ENCODE data around the gene ATE1.
"Not testable (repeated sequence)": the region's sequence is repeated elsewhere in the genome, so short reads cannot be mapped to it uniquely, and the experiment has no call there.

ATE1 gene

DNA sequence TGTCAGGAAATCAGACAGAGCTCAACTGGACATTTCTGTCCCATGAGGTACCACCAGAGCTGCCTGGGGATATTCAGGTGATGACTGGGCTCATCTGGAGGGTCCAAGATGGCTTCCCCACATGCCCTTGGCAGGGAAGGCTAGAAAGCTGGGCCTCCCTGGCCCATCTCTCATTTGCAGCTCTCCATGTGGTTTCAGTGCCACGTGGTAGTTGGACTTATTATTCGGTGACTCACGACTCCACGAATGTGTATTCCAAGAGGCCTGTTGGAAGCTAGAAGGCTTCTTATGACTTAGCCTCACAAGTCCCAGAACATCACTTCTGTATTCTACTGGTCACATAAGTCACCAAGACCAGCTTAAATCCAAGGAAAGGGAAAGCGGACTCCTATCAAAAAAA lies 24.4 kb upstream of the ATE1 start:
- Histone ChIP-seq H3K9ac (ENCODE audit: low read length) (no peak overlapping the region), H3K36me3 (ENCODE audit: control insufficient read depth, low read depth, low read length) (peaks cover 13% of the 10 kb centered on the region), H3K27me3 (ENCODE audit: control insufficient read depth, insufficient read depth, low read length) (no peaks in the 10 kb centered on the region), H3K4me1 (ENCODE audit: control insufficient read depth, low read depth, low read length) (no peaks in the 10 kb centered on the region), H3K27ac (ENCODE audit: low read length) (no peak overlapping the region), H3K4me3 (ENCODE audit: low read length) (no peak overlapping the region), H3K9me3 (ENCODE audit: control insufficient read depth, low read depth, low read length) (no peaks in the 10 kb centered on the region)

DNA sequence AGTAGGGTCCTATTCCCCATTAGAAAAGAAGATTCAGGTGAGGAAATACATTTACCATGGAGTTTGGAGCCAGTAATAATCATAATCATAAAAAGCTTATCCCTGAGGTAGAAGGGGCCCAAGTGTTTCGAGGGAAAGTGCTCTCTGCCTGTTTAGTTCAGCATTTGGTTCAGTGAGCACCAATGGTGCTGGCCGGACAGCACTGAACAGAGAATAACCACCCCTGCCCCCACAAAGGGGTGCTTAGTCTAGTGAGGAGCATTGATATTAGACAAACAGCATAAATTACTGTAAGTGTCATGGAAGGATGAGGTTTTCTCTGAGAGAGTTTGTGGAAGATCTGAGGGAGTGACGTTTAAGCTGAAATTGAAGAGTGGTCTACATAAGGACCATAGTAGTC lies 21.6 kb upstream of the ATE1 start:
- Histone ChIP-seq H3K9ac (ENCODE audit: low read length) (no peak overlapping the region), H3K4me1 (ENCODE audit: control insufficient read depth, low read depth, low read length) (no peaks in the 10 kb centered on the region), H3K36me3 (ENCODE audit: control insufficient read depth, low read depth, low read length) (no peaks in the 10 kb centered on the region), H3K4me3 (ENCODE audit: low read length) (no peak overlapping the region), H3K9me3 (ENCODE audit: control insufficient read depth, low read depth, low read length) (no peaks in the 10 kb centered on the region), H3K27me3 (ENCODE audit: control insufficient read depth, insufficient read depth, low read length) (no peaks in the 10 kb centered on the region), H3K27ac (ENCODE audit: low read length) (no peak overlapping the region)

DNA sequence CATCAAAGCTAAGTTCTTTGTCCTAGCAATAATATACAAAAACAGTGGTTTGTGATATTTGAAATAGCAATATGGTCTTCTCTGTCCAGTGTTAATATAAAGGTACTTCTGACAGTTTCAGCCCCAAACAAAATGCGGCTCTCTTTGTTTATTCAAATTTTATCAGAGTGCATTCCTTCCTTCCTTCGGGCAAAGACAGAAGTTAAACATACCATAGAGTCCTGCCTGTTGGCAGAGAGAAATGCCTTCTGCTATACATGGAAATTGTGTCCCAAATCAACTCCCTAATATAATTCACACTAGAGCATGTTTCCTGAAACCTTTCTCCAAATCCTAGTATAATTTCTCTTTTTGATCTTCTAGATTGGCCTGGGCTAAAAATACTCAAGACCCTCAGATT lies 21.2 kb upstream of the ATE1 start:
- H3K9me3 ChIP-seq (ENCODE audit: control insufficient read depth, low read depth, low read length): no peaks in the 10 kb centered on the region
- H3K4me3 ChIP-seq (ENCODE audit: low read length): no peak overlapping the region
- H3K9ac ChIP-seq (ENCODE audit: low read length): no peak overlapping the region
- H3K4me1 ChIP-seq (ENCODE audit: control insufficient read depth, low read depth, low read length): no peaks in the 10 kb centered on the region
- no peaks in the 10 kb centered on the region for H3K27me3 ChIP-seq (ENCODE audit: control insufficient read depth, insufficient read depth, low read length)
- no peak overlapping the region for H3K27ac ChIP-seq (ENCODE audit: low read length)
- H3K36me3 ChIP-seq (ENCODE audit: control insufficient read depth, low read depth, low read length): no peaks in the 10 kb centered on the region

DNA sequence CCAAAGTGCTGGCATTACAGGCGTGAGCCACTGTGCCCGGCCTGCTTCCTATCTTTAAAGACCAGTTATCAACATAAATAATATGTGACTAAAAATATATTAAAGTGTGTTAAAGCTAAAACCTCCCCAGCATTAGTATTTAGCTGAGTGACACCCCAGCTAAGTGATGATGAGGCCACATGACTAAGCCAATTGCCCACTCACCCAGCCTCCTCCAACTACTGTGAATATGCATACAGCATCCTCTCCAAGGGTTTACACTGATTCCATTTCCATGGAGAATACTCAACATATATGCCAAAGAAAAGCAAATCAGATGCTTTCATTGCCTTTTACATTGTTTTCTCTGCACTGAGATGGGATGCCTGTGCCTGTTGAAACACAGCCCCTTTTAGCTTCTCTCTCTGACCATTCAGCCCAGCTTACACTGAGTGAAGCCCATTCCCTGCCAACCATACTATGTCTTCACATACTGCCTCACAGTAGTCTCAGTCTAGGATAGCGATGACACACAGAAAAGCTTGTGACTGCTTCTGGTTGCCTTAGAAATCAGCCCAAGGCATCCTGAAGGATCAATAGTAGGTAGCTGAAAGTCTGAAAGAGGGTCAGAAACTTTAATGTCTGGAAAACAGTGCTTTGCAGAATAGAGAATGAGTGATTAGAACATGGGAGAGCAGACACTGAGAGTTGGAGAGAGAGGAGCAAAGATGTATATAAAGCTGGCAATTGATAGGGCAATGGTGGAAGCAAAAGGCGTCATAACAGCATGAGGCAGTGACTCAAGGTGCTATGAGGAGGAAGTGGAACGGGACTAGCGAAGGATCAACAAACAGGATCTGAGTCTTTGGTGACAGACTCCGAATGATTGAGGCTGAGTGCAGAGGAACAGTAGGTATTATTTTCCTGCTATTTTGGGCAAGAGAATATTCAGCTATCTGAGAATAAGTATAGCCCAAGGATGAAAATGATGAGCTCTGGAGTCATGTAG lies 19.8 kb upstream of the ATE1 start:
- H3K27ac ChIP-seq (ENCODE audit: low read length): no peak overlapping the region
- no peaks in the 10 kb centered on the region for H3K9me3 ChIP-seq (ENCODE audit: control insufficient read depth, low read depth, low read length)
- no peak overlapping the region for H3K4me3 ChIP-seq (ENCODE audit: low read length)
- no peaks in the 10 kb centered on the region for H3K36me3 ChIP-seq (ENCODE audit: control insufficient read depth, low read depth, low read length)
- no peak overlapping the region for H3K9ac ChIP-seq (ENCODE audit: low read length)
- no peaks in the 10 kb centered on the region for H3K27me3 ChIP-seq (ENCODE audit: control insufficient read depth, insufficient read depth, low read length)
- no peaks in the 10 kb centered on the region for H3K4me1 ChIP-seq (ENCODE audit: control insufficient read depth, low read depth, low read length)

DNA sequence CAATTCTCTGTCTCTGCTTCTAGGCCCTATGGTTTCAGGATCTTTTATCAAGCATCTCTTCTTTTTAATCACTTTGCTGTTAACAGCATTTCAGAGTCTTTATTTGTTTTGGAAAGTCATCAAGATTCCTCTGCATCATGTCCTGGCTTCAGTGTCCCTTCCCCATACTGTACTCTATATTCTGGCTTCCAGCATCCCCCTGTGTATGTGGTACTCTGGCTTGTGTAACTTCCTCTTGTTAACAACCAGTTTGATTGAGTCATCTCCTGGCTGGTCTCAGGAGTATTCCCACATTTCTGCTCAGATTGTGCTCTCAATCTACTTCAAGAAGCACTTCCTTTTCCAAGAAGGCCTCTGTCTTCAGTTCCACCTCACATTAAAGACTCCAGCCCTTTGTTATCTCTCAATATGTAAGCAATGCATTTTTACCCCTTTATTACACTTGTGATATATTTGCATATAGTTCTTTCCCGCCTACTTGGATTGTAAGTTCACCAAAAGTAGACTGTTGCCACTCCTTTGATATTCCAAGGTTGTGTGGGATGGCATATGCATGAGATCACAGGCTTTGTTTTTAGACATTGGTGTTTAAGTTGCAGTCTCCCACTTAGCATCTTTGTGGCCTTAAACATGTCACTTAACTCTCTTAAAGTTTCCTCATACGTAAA lies 15.1 kb upstream of the ATE1 start:
- H3K36me3 ChIP-seq (ENCODE audit: control insufficient read depth, low read depth, low read length): no peaks in the 10 kb centered on the region
- no peak overlapping the region for H3K4me3 ChIP-seq (ENCODE audit: low read length)

DNA sequence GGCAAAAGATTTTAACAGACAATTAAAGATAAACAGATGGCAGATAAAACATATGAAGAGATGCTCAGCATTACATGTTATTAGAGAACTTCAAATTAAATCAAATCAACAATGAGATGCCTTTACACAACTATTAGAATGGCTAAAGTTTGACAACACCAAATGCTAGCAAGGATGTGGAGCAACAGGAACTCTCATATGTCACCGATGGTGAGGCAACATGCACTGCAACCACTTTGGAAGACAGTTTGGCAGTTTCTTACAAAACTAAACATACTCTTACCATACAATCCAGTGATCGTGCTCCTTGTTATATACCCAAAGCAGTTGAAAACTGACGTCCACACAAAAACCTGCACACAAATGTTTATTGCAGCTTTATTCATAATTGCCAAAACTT lies 13.7 kb upstream of the ATE1 start:
- Histone ChIP-seq H3K9me3 (ENCODE audit: control insufficient read depth, low read depth, low read length) (no peaks in the 10 kb centered on the region), H3K4me3 (ENCODE audit: low read length) (no peak overlapping the region), H3K27ac (ENCODE audit: low read length) (no peak overlapping the region), H3K9ac (ENCODE audit: low read length) (no peak overlapping the region), H3K36me3 (ENCODE audit: control insufficient read depth, low read depth, low read length) (no peaks in the 10 kb centered on the region), H3K27me3 (ENCODE audit: control insufficient read depth, insufficient read depth, low read length) (no peaks in the 10 kb centered on the region), H3K4me1 (ENCODE audit: control insufficient read depth, low read depth, low read length) (no peaks in the 10 kb centered on the region)

More for the DNA sequence above, 15.1 kb upstream of the ATE1 start:
- Histone ChIP-seq H3K27me3 (ENCODE audit: control insufficient read depth, insufficient read depth, low read length) (no peaks in the 10 kb centered on the region), H3K9ac (ENCODE audit: low read length) (no peak overlapping the region), H3K4me1 (ENCODE audit: control insufficient read depth, low read depth, low read length) (no peaks in the 10 kb centered on the region), H3K9me3 (ENCODE audit: control insufficient read depth, low read depth, low read length) (no peaks in the 10 kb centered on the region), H3K27ac (ENCODE audit: low read length) (no peak overlapping the region)

DNA sequence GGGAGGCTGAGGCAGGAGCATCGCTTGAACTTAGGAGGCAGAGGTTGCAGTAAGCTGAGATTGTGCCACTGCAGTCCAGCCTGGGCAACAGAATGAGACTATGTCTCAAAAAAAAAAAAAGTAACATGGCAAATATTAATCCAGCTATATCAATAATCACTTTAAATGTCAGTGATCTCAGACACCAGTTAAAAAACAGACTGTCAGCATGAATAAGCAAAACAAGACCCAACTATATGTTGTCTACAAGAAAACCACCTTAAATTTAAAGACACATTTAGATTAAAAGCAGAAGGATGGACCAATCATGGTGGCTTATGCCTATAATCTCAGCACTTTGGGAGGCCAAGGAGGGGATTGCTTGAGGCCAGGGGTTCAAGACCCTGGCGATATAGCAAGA lies 8.5 kb upstream of the ATE1 start:
- Histone ChIP-seq H3K27me3 (ENCODE audit: control insufficient read depth, insufficient read depth, low read length) (no peaks in the 10 kb centered on the region), H3K36me3 (ENCODE audit: control insufficient read depth, low read depth, low read length) (no peaks in the 10 kb centered on the region), H3K4me3 (ENCODE audit: low read length) (no peak overlapping the region), H3K27ac (ENCODE audit: low read length) (no peak overlapping the region), H3K9me3 (ENCODE audit: control insufficient read depth, low read depth, low read length) (no peaks in the 10 kb centered on the region), H3K9ac (ENCODE audit: low read length) (no peak overlapping the region), H3K4me1 (ENCODE audit: control insufficient read depth, low read depth, low read length) (no peaks in the 10 kb centered on the region)

DNA sequence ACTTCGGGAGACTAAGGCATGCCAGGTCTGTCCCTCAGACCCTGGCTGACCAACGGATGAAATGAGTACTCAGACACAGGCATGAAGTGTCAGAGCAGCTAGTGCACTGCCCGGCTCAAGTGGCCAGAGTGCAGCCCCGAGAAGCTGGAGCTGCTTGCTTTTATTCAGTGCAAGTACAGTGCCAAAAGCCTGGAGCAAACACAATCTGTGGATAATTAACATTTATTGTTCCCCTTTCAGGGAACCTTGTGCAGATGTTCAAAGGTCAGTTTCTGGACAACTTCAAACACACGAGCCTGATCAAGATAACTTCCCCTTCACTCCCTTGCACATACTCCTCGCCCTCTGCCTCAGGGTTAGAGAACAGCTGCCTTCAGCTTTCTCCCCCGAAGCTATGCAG lies 7.9 kb upstream of the ATE1 start:
- Histone ChIP-seq H3K4me3 (ENCODE audit: low read length) (no peak overlapping the region), H3K36me3 (ENCODE audit: control insufficient read depth, low read depth, low read length) (no peaks in the 10 kb centered on the region), H3K4me1 (ENCODE audit: control insufficient read depth, low read depth, low read length) (no peaks in the 10 kb centered on the region), H3K9ac (ENCODE audit: low read length) (no peak overlapping the region), H3K9me3 (ENCODE audit: control insufficient read depth, low read depth, low read length) (no peaks in the 10 kb centered on the region), H3K27me3 (ENCODE audit: control insufficient read depth, insufficient read depth, low read length) (no peaks in the 10 kb centered on the region), H3K27ac (ENCODE audit: low read length) (no peak overlapping the region)

DNA sequence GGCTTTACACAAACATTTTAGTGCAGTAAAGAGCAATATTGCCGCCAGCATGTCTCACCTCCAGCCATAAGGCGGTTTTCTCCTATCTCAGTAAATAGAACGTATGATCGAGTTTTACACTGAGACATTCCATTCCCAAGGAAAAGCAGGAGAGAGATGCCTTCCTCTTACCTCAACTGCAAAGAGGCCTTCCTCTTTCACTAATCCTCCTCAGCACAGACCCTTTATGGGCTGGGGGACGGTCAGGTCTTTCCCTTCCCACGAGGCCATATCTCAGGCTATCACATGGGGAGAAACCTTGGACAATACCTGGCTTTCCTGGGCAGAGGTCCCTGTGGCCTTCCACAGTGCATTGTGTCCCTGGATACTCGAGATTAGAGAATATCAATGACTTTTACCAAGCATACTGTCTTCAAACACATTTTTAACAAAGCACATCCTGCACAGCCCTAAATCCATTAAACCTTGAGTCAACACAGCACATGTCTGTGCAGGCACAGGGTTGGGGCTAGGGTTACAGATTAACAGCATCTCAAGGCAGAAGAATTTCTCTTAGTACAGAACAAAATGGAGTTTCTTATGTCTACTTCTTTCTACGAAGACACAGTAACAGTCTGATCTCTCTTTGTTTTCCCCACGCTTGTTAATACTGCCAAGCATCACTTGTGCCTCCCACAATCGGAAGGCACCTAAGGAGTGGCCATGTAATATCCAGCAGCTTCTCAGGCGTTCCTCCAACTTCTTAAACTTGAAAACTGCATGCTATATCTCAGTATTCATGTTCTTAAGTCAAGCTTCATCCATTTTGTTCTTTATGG lies 2.6 kb upstream of the ATE1 start:
- H3K4me1 ChIP-seq (ENCODE audit: control insufficient read depth, low read depth, low read length); H3K36me3 ChIP-seq (ENCODE audit: control insufficient read depth, low read depth, low read length); H3K27me3 ChIP-seq (ENCODE audit: control insufficient read depth, insufficient read depth, low read length); H3K4me3 ChIP-seq (ENCODE audit: low read length); H3K27ac ChIP-seq (ENCODE audit: low read length); H3K9ac ChIP-seq (ENCODE audit: low read length); H3K9me3 ChIP-seq (ENCODE audit: control insufficient read depth, low read depth, low read length): not testable (repeated sequence)

DNA sequence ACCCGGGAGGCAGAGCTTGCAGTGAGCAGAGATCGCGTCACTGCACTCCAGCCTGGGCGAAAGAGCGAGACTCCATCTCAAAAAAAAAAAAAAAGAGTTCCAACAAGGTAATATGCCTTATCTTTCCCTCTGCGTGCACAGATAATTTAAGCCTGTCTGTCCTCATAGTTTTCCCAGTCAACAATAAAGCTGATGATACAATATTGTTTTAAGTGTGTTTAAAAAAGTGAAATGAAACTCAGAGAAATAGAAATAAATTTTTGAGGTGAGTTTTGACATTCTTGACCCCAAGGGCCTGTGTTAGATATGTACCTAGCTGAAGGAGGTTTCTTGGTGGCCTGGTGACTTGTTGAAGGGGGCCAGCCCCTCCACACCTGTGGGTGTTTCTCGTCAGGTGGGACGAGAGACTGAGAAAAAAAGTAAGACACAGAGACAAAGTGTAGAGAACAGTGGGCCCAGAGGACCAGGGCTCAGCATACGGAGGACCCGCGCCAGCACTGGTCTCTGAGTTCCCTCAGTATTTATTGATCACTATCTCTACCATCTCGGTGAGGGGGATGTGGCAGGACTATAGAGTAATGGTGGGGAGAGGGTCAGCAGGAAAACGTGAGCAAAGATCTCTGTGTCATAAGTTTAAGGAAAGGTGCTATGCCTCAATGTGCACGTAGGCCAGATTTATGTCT lies 1.9 kb upstream of the ATE1 start:
- not testable (repeated sequence) for H3K27ac ChIP-seq (ENCODE audit: low read length); H3K4me1 ChIP-seq (ENCODE audit: control insufficient read depth, low read depth, low read length); H3K36me3 ChIP-seq (ENCODE audit: control insufficient read depth, low read depth, low read length); H3K4me3 ChIP-seq (ENCODE audit: low read length); H3K9me3 ChIP-seq (ENCODE audit: control insufficient read depth, low read depth, low read length); H3K9ac ChIP-seq (ENCODE audit: low read length); H3K27me3 ChIP-seq (ENCODE audit: control insufficient read depth, insufficient read depth, low read length)

DNA sequence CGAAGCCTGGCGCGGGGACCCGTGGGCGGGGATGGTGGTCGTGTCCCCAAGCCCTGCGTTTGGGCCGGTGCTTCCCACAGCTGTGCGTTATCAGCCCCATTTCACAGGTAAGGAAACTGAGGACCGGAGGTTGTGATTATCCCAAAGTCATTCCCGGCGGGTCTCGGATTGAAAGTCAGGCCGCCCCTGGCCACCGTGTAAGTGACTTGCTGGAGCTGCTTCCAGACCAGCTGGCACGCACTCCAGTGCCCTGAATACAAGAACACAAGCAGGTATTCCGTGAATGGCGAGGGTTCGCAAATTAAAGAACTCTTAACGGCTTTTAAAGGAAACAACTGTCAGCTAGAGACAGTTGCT lies 675 bp upstream of the ATE1 start:
- Histone ChIP-seq H3K9me3 (ENCODE audit: control insufficient read depth, low read depth, low read length) (no peaks in the 10 kb centered on the region), H3K27ac (ENCODE audit: low read length) (peak overlapping the region; percentile 86), H3K4me3 (ENCODE audit: low read length) (peak overlapping the region; percentile 73), H3K27me3 (ENCODE audit: control insufficient read depth, insufficient read depth, low read length) (no peaks in the 10 kb centered on the region), H3K9ac (ENCODE audit: low read length) (peak overlapping the region; percentile 96), H3K4me1 (ENCODE audit: control insufficient read depth, low read depth, low read length) (peaks cover 6% of the 10 kb centered on the region), H3K36me3 (ENCODE audit: control insufficient read depth, low read depth, low read length) (peaks cover 4% of the 10 kb centered on the region)

Data from iPS-18a (cell line).